K562 (cell line): ENCODE data around the gene SCTR. TPM values are rescaled to one million over a fixed set of nuclear protein-coding genes. Genes with fewer than 3 reads are reported as not detected.
"Not testable (repeated sequence)": the region's sequence is repeated elsewhere in the genome, so short reads cannot be mapped to it uniquely, and the experiment has no call there.

Source experiments
- ATAC-seq: fragments of 200-7000 bp; cut with Tn5 transposase; 3 replicates; pipeline ENCODE4 v1.9.1; 2020; ENCODE audit warnings: moderate library complexity
- BruUV-seq: library from RNA; stranded (reverse); fragments of 400-500 nt; replicated peaks from 2 replicates; lab custom pipeline; 2021; lab: Mats Ljungman, UMichigan
- CTCF ChIA-PET: fragments of 300-600 bp; formaldehyde crosslinking; extraction: SDS; loops from one replicate; lab custom pipeline; 2021; ENCODE audit warnings: low intra/inter-chr PET ratio; lab: Yijun Ruan, JAX
- POLR2A ChIA-PET: fragments of 300-600, 350-650 bp; sonication (Branson Sonifier 250); formaldehyde crosslinking; extraction: SDS; loops from one replicate; lab custom pipeline; 2021; ENCODE audit warnings: antibody characterized with exemption, inconsistent platforms; lab: Yijun Ruan, JAX
- DNase-seq, 4 experiments: peaks; one replicate each; pipeline versions ENCODE4 v3.0.0 to v3.0.0-alpha.2; 2011 to 2018; ENCODE audit warnings: low spot score in 3 of 4, mixed read lengths in 3 of 4; ENCODE audit errors: extremely low read depth in 1 of 4
- FAIRE-seq: peaks from 2 replicates; lab custom pipeline; 2011; peaks lifted over from hg19 to GRCh38; lab: Jason Lieb, UNC
- H2AFZ ChIP-seq: 2 replicates; pipeline ENCODE4 v1.6.0; 2011; ENCODE audit warnings: low read depth, low read length, control low read depth, inconsistent platforms
- H3K27ac ChIP-seq: fragments of 200-600 bp; 3 replicates; pipeline ENCODE4 v1.8.0; 2011; ENCODE audit warnings: low read depth, mild to moderate bottlenecking, control low read depth, inconsistent platforms, low read length, moderate library complexity, mixed read lengths; ENCODE audit errors: extremely low read depth
- H3K27me3 ChIP-seq, 2 experiments: fragments of 300-600 bp in 1 of 2; 2 replicates in 1 of 2; 3 replicates in 1 of 2; pipeline versions ENCODE4 v1.6.0 to v1.8.0; 2011; ENCODE audit warnings: inconsistent platforms in 2 of 2, low read length in 2 of 2, mild to moderate bottlenecking in 1 of 2, mixed read lengths in 1 of 2, moderate library complexity in 1 of 2; ENCODE audit not compliant: control insufficient read depth in 2 of 2, insufficient read depth in 2 of 2
- H3K36me3 ChIP-seq: fragments of 300-600 bp; 3 replicates; pipeline ENCODE4 v1.8.0; 2011; ENCODE audit warnings: mild to moderate bottlenecking, low read length, inconsistent platforms; ENCODE audit not compliant: control insufficient read depth, insufficient read depth
- H3K4me1 ChIP-seq, 2 experiments: fragments of 200-600 bp in 1 of 2; replicated peaks in 1 of 2; 2 replicates in 1 of 2; 3 replicates in 1 of 2; pipeline versions ENCODE4 v1.5.1 to v1.8.0; 2011; ENCODE audit warnings: inconsistent platforms in 2 of 2, low read length in 2 of 2, mild to moderate bottlenecking in 1 of 2, mixed read lengths in 1 of 2, moderate library complexity in 1 of 2; ENCODE audit not compliant: control insufficient read depth in 2 of 2, insufficient read depth in 2 of 2
- H3K4me2 ChIP-seq: 2 replicates; pipeline ENCODE4 v1.6.1; 2011; ENCODE audit warnings: low read length, control low read depth, inconsistent platforms, mixed read lengths; ENCODE audit not compliant: insufficient read depth
- H3K4me3 ChIP-seq: fragments of 200-600 bp; sonication (generic), shearing (Covaris generic); 2 replicates; pipeline ENCODE4 v1.5.1; 2016; ENCODE audit warnings: control low read depth, inconsistent platforms
- H3K79me2 ChIP-seq: fragments of 200-600 bp; 3 replicates; pipeline ENCODE4 v1.8.0; 2011; ENCODE audit warnings: low read length, inconsistent platforms; ENCODE audit not compliant: control insufficient read depth, insufficient read depth
- H3K9ac ChIP-seq, 2 experiments: 2 replicates each; pipeline versions ENCODE4 v1.6.0 to v1.6.1; 2011; ENCODE audit warnings: low read depth in 2 of 2, low read length in 2 of 2, control low read depth in 1 of 2, inconsistent platforms in 1 of 2, mild to moderate bottlenecking in 1 of 2, mixed read lengths in 1 of 2; ENCODE audit not compliant: insufficient read depth in 1 of 2
- H3K9me1 ChIP-seq: one replicate; pipeline ENCODE4 v1.6.0; 2011; ENCODE audit warnings: inconsistent platforms, mild to moderate bottlenecking, low read length, moderate library complexity; ENCODE audit not compliant: control insufficient read depth, insufficient read depth
- H3K9me3 ChIP-seq: replicated peaks from 2 replicates; pipeline ENCODE4 v1.5.1; 2011; ENCODE audit warnings: low read depth, low read length, inconsistent platforms; ENCODE audit not compliant: control insufficient read depth, insufficient read depth
- H4K20me1 ChIP-seq: replicated peaks from 2 replicates; pipeline ENCODE4 v1.6.1; 2011; ENCODE audit warnings: low read length, inconsistent platforms, mixed read lengths; ENCODE audit not compliant: control insufficient read depth, insufficient read depth
- RBBP5 ChIP-seq: fragments of 200-600 bp; sonication (generic); IDR thresholded peaks from 2 replicates; pipeline ENCODE4 v1.6.1; 2012; ENCODE audit warnings: borderline replicate concordance, mild to moderate bottlenecking, low read length, control low read depth, inconsistent platforms; ENCODE audit not compliant: insufficient read depth, poor library complexity, severe bottlenecking
- ZNF316 ChIP-seq: fragments of 450-650 bp; IDR thresholded peaks from 2 replicates; pipeline ENCODE4 v1.6.1; 2016
- WGBS: fragments of 100-300 bp; shearing (Covaris generic); methylation state at CpG from one replicate; pipeline ENCODE4 v1.1.6; 2016; ENCODE audit warnings: low coverage, mixed read lengths; ENCODE audit not compliant: insufficient coverage; ENCODE audit errors: missing lambda C conversion rate; 5-methylcytosine and 5-hydroxymethylcytosine counted together
- in situ Hi-C: fragments of 300-500 bp; cut with MboI; formaldehyde crosslinking; loops from 4 replicates; pipeline ENCODE4 v1.15.0; 2018; ENCODE audit warnings: inconsistent platforms, mixed read lengths
- intact Hi-C: fragments of 100-400 bp; cut with micrococcal nuclease; formaldehyde crosslinking; loops from 2 replicates; pipeline ENCODE4 v1.14.2; 2022
- polyA plus RNA-seq, 8 experiments: library from polyadenylated mRNA; depleted of rRNA in 4 of 8; stranded (reverse) in 5 of 8; unstranded in 3 of 8; fragments of >200 nt; fragmentation: Nextera tagmentation in 2 of 8; fragmentation: Illumina TruSeq in 1 of 8; extraction: Ambion mirVana in 2 of 8; extraction: Trizol in 1 of 8; gene quantifications; 2 replicates each; pipeline versions ENCODE4 v1.2.1 to v1.2.3, GENCODE V29; 2011 to 2014; ENCODE audit warnings: inconsistent platforms in 1 of 8, missing spikeins in 1 of 8
- total RNA-seq, 7 experiments: library from RNA; depleted of rRNA in 6 of 7; stranded (reverse); fragments of >200 nt in 6 of 7; fragmentation: Illumina TruSeq in 2 of 7; extraction: Trizol in 2 of 7; gene quantifications; 2 replicates each; pipeline versions ENCODE4 v1.2.1 to v1.2.3, GENCODE V29; 2011 to 2021; ENCODE audit warnings: low replicate concordance in 1 of 7

Gene SCTR
- total and polyA plus RNA-seq, 9 of the 15 experiments (the other 6 are each of a cell fraction or from before 2014, with no cell fraction given): not detected

DNA sequence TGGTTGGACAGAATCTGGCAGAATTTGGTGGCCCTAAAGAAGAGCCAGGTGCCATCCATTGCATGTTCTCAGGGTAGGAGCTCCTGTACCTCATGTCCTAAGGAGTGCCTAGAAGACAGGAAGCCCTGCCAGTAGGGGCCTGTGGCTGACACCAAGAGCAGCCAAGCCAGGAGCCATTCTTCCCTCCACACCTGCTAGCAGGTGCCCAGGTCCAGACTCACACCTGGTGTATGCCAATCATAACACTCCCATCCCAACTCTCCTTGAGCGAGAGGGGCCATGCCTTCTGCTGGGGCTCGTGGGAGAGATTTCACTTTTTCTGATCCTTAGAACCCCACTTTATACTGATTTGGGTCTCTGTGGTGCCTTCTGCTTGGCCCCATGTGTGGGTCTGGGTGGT, 119.1 kb downstream of the SCTR start:
- no peaks in the 10 kb centered on the region for H3K9me1 ChIP-seq
- in situ Hi-C loops: loop anchor here (10.0 kb wide), 1 partner anchor 260 kb away; no protein-coding TSS in a partner anchor
- no peak overlapping the region for H2AFZ ChIP-seq
- DNase-seq (no peak), FAIRE-seq (no peak), ATAC-seq (no peak)
- WGBS: 0% methylated on average over 2 of the region's 2 CpGs
- no peaks in the 10 kb centered on the region for H4K20me1 ChIP-seq
- H3K36me3 ChIP-seq: no peaks in the 10 kb centered on the region
- TF ChIP-seq RBBP5: no peak
- peaks cover 4 to 33% of the 10 kb centered on the region in 2 experiments; a peak in 4 of 5 replicates for H3K27me3 ChIP-seq
- ChIA-PET POLR2A (interaction anchor here (1.4 kb wide), 1 partner anchor 16 kb away, joined by 3 read pairs; no protein-coding TSS in a partner anchor), CTCF (interaction anchor here (5.6 kb wide), 1 partner anchor 71 kb away, joined by 56 read pairs; no protein-coding TSS in a partner anchor)
- intact Hi-C loops: no loop called here
- no peak overlapping the region for H3K4me3 ChIP-seq
- H3K9me3 ChIP-seq: no peaks in the 10 kb centered on the region
- no peak overlapping the region for H3K4me2 ChIP-seq
- H3K9ac ChIP-seq: no peak overlapping the region
- no peaks in the 10 kb centered on the region for H3K79me2 ChIP-seq
- no peak overlapping the region for H3K27ac ChIP-seq
- no TSS peak for BruUV-seq
- no peaks in the 10 kb centered on the region; a peak in 1 of 5 replicates for H3K4me1 ChIP-seq

DNA sequence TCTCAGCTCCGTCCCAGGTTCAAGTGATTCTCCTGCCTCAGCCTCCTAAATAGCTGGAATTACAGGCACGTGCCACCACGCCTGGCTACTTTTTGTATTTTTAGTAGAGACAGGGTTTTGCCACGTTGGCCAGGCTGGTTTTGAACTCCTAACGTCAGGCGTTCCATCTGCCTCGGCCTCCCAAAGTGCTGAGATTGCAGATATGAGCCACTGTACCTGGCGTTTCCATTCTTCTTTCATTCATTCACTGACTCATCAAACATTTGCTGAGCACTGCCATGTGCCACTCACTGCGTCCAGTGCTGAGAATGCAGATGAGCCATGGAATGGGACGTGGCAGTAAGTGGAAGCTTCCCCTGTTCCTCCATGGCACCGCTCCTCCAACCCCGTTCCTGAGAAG, 120.7 kb downstream of the SCTR start:
- peak; percentile 23; the same call in 1 of the 2 replicates for TF ChIP-seq ZNF316
- ATAC-seq, H3K4me3 ChIP-seq, DNase-seq, BruUV-seq, H3K9me1 ChIP-seq, H3K9ac ChIP-seq, FAIRE-seq, H3K4me2 ChIP-seq, H2AFZ ChIP-seq, H3K36me3 ChIP-seq, H3K27ac ChIP-seq, H3K4me1 ChIP-seq, CTCF ChIA-PET, H3K9me3 ChIP-seq, H4K20me1 ChIP-seq, H3K79me2 ChIP-seq: not testable (repeated sequence)
- intact Hi-C loops (loop anchor here (5.0 kb wide), 1 partner anchor 91 kb away; no protein-coding TSS in a partner anchor), in situ Hi-C loops (loop anchor here (10.0 kb wide), 1 partner anchor 261 kb away; no protein-coding TSS in a partner anchor)
- WGBS: 1% methylated on average over 12 of the region's 12 CpGs
- POLR2A ChIA-PET: interaction anchor here (1.1 to 1.4 kb wide), 2 partner anchors 9 to 14 kb away, joined by 3 read pairs; no protein-coding TSS in a partner anchor
- peaks cover 8 to 45% of the 10 kb centered on the region in 2 experiments for H3K27me3 ChIP-seq
